PC-9 (cell line): ENCODE results near the gene MICAL3. TPM values are rescaled to one million over a fixed set of nuclear protein-coding genes. Genes with fewer than 3 reads are reported as not detected.

ENCODE experiments used
- BruUV-seq: library from RNA; stranded (reverse); fragments of 400-500 nt; replicated peaks from 2 replicates; lab custom pipeline; 2021; lab: Mats Ljungman, UMichigan
- CTCF ChIA-PET: fragments of 300-600 bp; sonication (Branson Sonifier 250); formaldehyde crosslinking; loops from one replicate; lab custom pipeline; 2022; ENCODE audit warnings: antibody characterized with exemption; lab: Charles Lee
- POLR2A ChIA-PET: fragments of 300-600 bp; sonication (Branson Sonifier 250); formaldehyde crosslinking; loops from one replicate; lab custom pipeline; 2022; ENCODE audit warnings: antibody characterized with exemption; ENCODE audit not compliant: unreplicated experiment; lab: Charles Lee
- DNase-seq, 2 experiments: peaks; one replicate each; pipeline versions ENCODE4 v3.0.0 to v3.0.0-alpha.2; 2015 to 2022; ENCODE audit warnings: mixed read lengths in 1 of 2
- H2AFZ ChIP-seq: fragments of 200-600 bp; sonication (generic); 2 replicates; pipeline ENCODE4 v1.8.1; 2017; ENCODE audit warnings: antibody characterized with exemption
- H3F3A ChIP-seq: fragments of 200-600 bp; sonication (generic); 2 replicates; pipeline ENCODE4 v1.8.1; 2017; ENCODE audit warnings: antibody characterized with exemption, mild to moderate bottlenecking, low read depth; ENCODE audit not compliant: insufficient read depth
- H3K27ac ChIP-seq: fragments of 200-600 bp; sonication (generic); 2 replicates; pipeline ENCODE4 v1.6.1; 2016; ENCODE audit warnings: mixed run types
- H3K27me3 ChIP-seq: fragments of 200-600 bp; sonication (generic); 2 replicates; pipeline ENCODE4 v1.6.1; 2016; ENCODE audit warnings: low read depth, mixed run types; ENCODE audit not compliant: insufficient read depth
- H3K36me3 ChIP-seq: fragments of 200-600 bp; sonication (generic); 2 replicates; pipeline ENCODE4 v1.6.1; 2016; ENCODE audit warnings: low read depth, mixed run types
- H3K4me1 ChIP-seq: fragments of 200-600 bp; sonication (generic); replicated peaks from 2 replicates; pipeline ENCODE4 v1.6.1; 2016; ENCODE audit warnings: mixed run types; ENCODE audit not compliant: insufficient read depth
- H3K4me2 ChIP-seq: fragments of 200-600 bp; sonication (generic); 2 replicates; pipeline ENCODE4 v1.6.1; 2017; ENCODE audit warnings: mixed run types
- H3K4me3 ChIP-seq: fragments of 200-600 bp; sonication (generic); 2 replicates; pipeline ENCODE4 v1.6.1; 2016; ENCODE audit warnings: mixed run types
- H3K79me2 ChIP-seq: fragments of 200-600 bp; sonication (generic); 2 replicates; pipeline ENCODE4 v1.6.1; 2017; ENCODE audit warnings: low read depth, mixed run types
- H3K9me2 ChIP-seq: fragments of 200-600 bp; sonication (generic); 2 replicates; pipeline ENCODE4 v1.8.1; 2017; ENCODE audit warnings: mild to moderate bottlenecking; ENCODE audit not compliant: insufficient read depth
- H3K9me3 ChIP-seq: fragments of 200-600 bp; sonication (generic); 2 replicates; pipeline ENCODE4 v1.8.1; 2016; ENCODE audit warnings: low read depth; ENCODE audit not compliant: insufficient read depth
- H4K20me1 ChIP-seq: fragments of 200-600 bp; sonication (generic); 2 replicates; pipeline ENCODE4 v1.8.1; 2017; ENCODE audit not compliant: insufficient read depth
- CTCF ChIP-seq: fragments of 200-600 bp; sonication (generic); conservative IDR thresholded peaks from 2 replicates; pipeline ENCODE4 v1.6.1; 2017; ENCODE audit warnings: mixed run types, antibody characterized with exemption, mild to moderate bottlenecking, moderate library complexity
- EZH2 ChIP-seq: fragments of 200-600 bp; sonication (generic); IDR thresholded peaks from 2 replicates; pipeline ENCODE4 v1.8.0; 2017; ENCODE audit warnings: antibody characterized with exemption, low read depth
- intact Hi-C: fragments of 100-400 bp; cut with micrococcal nuclease; formaldehyde crosslinking; loops from one replicate; pipeline ENCODE4 v1.10.0; 2022; ENCODE audit not compliant: unreplicated experiment
- total RNA-seq: library from RNA; stranded (reverse); gene quantifications from 2 replicates; pipeline ENCODE4 v1.2.3, GENCODE V29; 2021

MICAL3 gene
- total RNA-seq, 1 experiment from 2014 or later = 27.4 TPM

DNA sequence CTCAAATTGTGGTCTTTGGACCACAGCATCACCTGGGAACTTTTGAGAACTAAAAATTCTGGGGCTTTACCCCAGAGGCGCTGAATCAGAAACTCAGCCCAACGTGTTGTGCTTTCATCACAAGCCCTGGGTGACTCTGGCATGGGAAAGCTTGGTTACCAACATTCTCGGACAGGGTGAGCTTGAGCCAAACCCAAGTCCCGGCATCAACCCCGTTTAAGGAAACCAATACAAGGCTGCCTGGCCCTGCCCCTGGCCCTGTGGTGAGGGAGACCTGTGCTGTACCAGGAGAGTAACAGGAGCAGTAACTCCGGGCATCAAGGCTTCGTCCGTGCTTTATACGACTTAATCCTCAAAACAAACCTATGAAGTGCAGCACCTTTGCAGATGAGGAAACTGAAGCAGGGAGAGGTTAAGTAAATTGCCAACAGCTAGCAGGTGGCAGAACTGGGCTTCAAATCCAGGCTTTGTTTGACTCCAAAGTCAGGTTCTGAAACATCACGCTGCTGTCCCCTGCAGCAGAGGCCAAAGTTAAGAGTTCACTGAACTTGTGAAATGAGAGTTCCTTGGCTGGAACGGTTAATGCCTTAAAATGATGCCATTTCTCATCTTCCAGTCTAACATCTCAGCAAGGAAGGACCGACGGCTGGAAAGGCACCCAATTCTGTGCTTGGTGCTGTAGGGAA, 186.0 kb downstream of the MICAL3 start:
- no peak for DNase-seq
- no TSS peak for BruUV-seq
- ChIA-PET POLR2A (no interaction called here), CTCF (no interaction called here)
- no peaks in the 10 kb centered on the region for H3K36me3 ChIP-seq
- intact Hi-C loops = no loop called here
- no peak for TF ChIP-seq CTCF
- H3K9me3 ChIP-seq = no peaks in the 10 kb centered on the region
- no peak overlapping the region for H2AFZ ChIP-seq
- H3F3A ChIP-seq = no peaks in the 10 kb centered on the region
- no peaks in the 10 kb centered on the region for H3K4me1 ChIP-seq
- H3K79me2 ChIP-seq = no peaks in the 10 kb centered on the region
- no peak overlapping the region for H3K4me2 ChIP-seq
- no peaks in the 10 kb centered on the region for H4K20me1 ChIP-seq
- no peaks in the 10 kb centered on the region for H3K27me3 ChIP-seq
- no peaks in the 10 kb centered on the region for H3K9me2 ChIP-seq
- H3K27ac ChIP-seq = no peak overlapping the region
- H3K4me3 ChIP-seq = no peak overlapping the region

- Histone ChIP-seq H3K9me2 (no peaks in the 10 kb centered on the region), H2AFZ (no peak overlapping the region), H3F3A (no peaks in the 10 kb centered on the region), H4K20me1 (no peaks in the 10 kb centered on the region), H3K4me2 (no peak overlapping the region), H3K79me2 (no peaks in the 10 kb centered on the region), H3K36me3 (no peaks in the 10 kb centered on the region), H3K27me3 (no peaks in the 10 kb centered on the region), H3K4me1 (no peaks in the 10 kb centered on the region), H3K9me3 (no peaks in the 10 kb centered on the region), H3K4me3 (no peak overlapping the region), H3K27ac (no peak overlapping the region)
- ChIA-PET POLR2A (no interaction called here), CTCF (no interaction called here)
- DNase-seq = peak; percentile 7 to 36
- no peak for TF ChIP-seq CTCF
- no peak for TF ChIP-seq EZH2
- intact Hi-C loops = no loop called here
- BruUV-seq = no TSS peak
These were observed 187.2 kb downstream of the MICAL3 start for GRCh38 chr22:17836992-17837742.

- Histone ChIP-seq H3K4me1 (no peaks in the 10 kb centered on the region), H3K9me3 (no peaks in the 10 kb centered on the region), H3K4me3 (no peak overlapping the region), H4K20me1 (no peaks in the 10 kb centered on the region), H3K9me2 (no peaks in the 10 kb centered on the region), H3K4me2 (no peak overlapping the region), H2AFZ (no peak overlapping the region), H3K79me2 (no peaks in the 10 kb centered on the region), H3K36me3 (no peaks in the 10 kb centered on the region), H3F3A (no peaks in the 10 kb centered on the region), H3K27me3 (no peaks in the 10 kb centered on the region), H3K27ac (no peak overlapping the region)
- intact Hi-C loops = no loop called here
- ChIA-PET CTCF (no interaction called here), POLR2A (no interaction called here)
- no TSS peak for BruUV-seq
- TF ChIP-seq CTCF (no peak), EZH2 (no peak)
- no peak for DNase-seq
These were observed 189.1 kb downstream of the MICAL3 start for GRCh38 chr22:17835256-17835655.
